ENCODE data around the gene PHACTR1.

GRCh38 chr6:13184547-13184946 is 468.0 kb downstream of the PHACTR1 start:
- TF ChIP-seq POLR2A (IDR thresholded peaks at IDR 0.05; ENCODE audit: low read depth, low read length), result no peak
- no peak for TF ChIP-seq POLR2AphosphoS5 (IDR thresholded peaks at IDR 0.05; ENCODE audit: low read depth, low read length)

Data from GM12892 (cell line).